Subcutaneous abdominal adipose tissue (tissue), 5 donors: ENCODE measurements around the gene MRPL28.
"Not testable (repeated sequence)": the region's sequence is repeated elsewhere in the genome, so short reads cannot be mapped to it uniquely, and the experiment has no call there.

Experiments
- H3K27ac ChIP-seq: one replicate; pipeline ENCODE4 v1.7.0; 2013; ENCODE audit warnings: low read depth, mild to moderate bottlenecking, inconsistent platforms, low read length, moderate library complexity
- H3K27me3 ChIP-seq, 5 donors: one replicate each; pipeline ENCODE4 v1.7.0; 2013; ENCODE audit warnings: low read length in 5 of 5, inconsistent platforms in 1 of 5; ENCODE audit not compliant: control insufficient read depth in 5 of 5, insufficient read depth in 4 of 5
- H3K36me3 ChIP-seq, 5 donors: one replicate each; pipeline ENCODE4 v1.7.0; 2013; ENCODE audit warnings: low read length in 5 of 5; ENCODE audit not compliant: control insufficient read depth in 5 of 5, insufficient read depth in 5 of 5
- H3K4me1 ChIP-seq, 5 donors: one replicate each; pipeline ENCODE4 v1.7.0; 2013; ENCODE audit warnings: low read length in 5 of 5, mild to moderate bottlenecking in 3 of 5, moderate library complexity in 1 of 5; ENCODE audit not compliant: control insufficient read depth in 5 of 5, insufficient read depth in 5 of 5
- H3K4me3 ChIP-seq, 5 donors: one replicate each; pipeline ENCODE4 v1.7.0; 2013; ENCODE audit warnings: low read length in 5 of 5, low read depth in 1 of 5
- H3K9ac ChIP-seq, 5 donors: one replicate each; pipeline ENCODE4 v1.7.0; 2013; ENCODE audit warnings: low read length in 5 of 5, mild to moderate bottlenecking in 4 of 5, moderate library complexity in 3 of 5
- H3K9me3 ChIP-seq, 5 donors: one replicate each; pipeline ENCODE4 v1.7.0; 2013; ENCODE audit warnings: low read length in 5 of 5; ENCODE audit not compliant: control insufficient read depth in 5 of 5
- donor health status: healthy.
- donor health status: healthy.
- donor health status: healthy.
- donor health status: healthy.
- donor health status: healthy.

MRPL28 gene

GRCh38 chr16:333406-334094 is 36.8 kb downstream of the MRPL28 start:
- Histone ChIP-seq H3K27me3 (no peaks in the 10 kb centered on the region), H3K36me3 (no peaks in the 10 kb centered on the region), H3K9ac (no peak overlapping the region), H3K4me3 (no peak overlapping the region), H3K9me3 (no peaks in the 10 kb centered on the region), H3K27ac (no peak overlapping the region), H3K4me1 (peaks cover 0 to 16% (median 8%) of the 10 kb centered on the region in 5 donors)

GRCh38 chr16:331181-331814 is 39.0 kb downstream of the MRPL28 start:
- not testable (repeated sequence) for H3K27ac ChIP-seq, H3K36me3 ChIP-seq, H3K9ac ChIP-seq, H3K9me3 ChIP-seq, H3K4me3 ChIP-seq, H3K27me3 ChIP-seq
- peaks cover 0 to 27% (median 21%) of the 10 kb centered on the region in 5 donors for H3K4me1 ChIP-seq

DNA sequence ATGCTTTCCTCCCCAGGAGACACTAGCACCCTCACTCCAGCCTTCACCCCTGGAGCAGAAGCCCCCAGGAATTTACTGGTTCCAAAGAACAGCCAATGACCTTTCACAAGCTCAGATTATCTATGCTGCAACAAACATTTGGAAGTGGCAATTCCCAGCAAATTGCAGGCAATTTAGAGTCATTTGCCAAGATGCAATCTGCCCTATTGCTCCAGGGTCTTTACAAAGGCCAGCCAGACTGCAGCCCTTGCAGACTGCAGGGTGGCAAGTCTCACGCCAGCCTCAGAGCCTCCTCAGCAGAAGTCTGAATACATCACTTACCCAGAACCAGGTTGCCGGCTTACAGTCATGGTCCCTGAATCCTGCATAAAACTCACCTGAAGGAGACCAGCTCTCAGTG is 39.6 kb downstream of the MRPL28 start:
- H3K27ac ChIP-seq: no peak overlapping the region
- H3K9ac ChIP-seq: peak overlapping the region in 1 of 5 donors; percentile 12
- no peaks in the 10 kb centered on the region for H3K27me3 ChIP-seq
- H3K4me3 ChIP-seq: no peak overlapping the region
- H3K36me3 ChIP-seq: no peaks in the 10 kb centered on the region
- H3K9me3 ChIP-seq: no peaks in the 10 kb centered on the region
- peaks cover 0 to 27% (median 21%) of the 10 kb centered on the region in 5 donors for H3K4me1 ChIP-seq

- Histone ChIP-seq H3K27ac (no peak overlapping the region), H3K9me3 (no peaks in the 10 kb centered on the region), H3K36me3 (peaks cover 0 to 8% (median 3%) of the 10 kb centered on the region in 5 donors), H3K9ac (no peak overlapping the region), H3K4me1 (peaks cover 0 to 34% (median 23%) of the 10 kb centered on the region in 5 donors), H3K4me3 (peak overlapping the region in 2 of 5 donors; percentile 35 to 49), H3K27me3 (no peaks in the 10 kb centered on the region)
Observed at GRCh38 chr16:325375-326145, 44.8 kb downstream of the MRPL28 start.

- Histone ChIP-seq H3K4me3 (peak overlapping the region in 2 of 5 donors; percentile 35 to 49), H3K9me3 (no peaks in the 10 kb centered on the region), H3K27ac (no peak overlapping the region), H3K9ac (peak overlapping the region in 1 of 5 donors; percentile 32), H3K27me3 (no peaks in the 10 kb centered on the region), H3K4me1 (peaks cover 0 to 30% (median 19%) of the 10 kb centered on the region in 5 donors), H3K36me3 (peaks cover 0 to 8% (median 3%) of the 10 kb centered on the region in 5 donors)
Observed at GRCh38 chr16:324451-325334, 45.6 kb downstream of the MRPL28 start.

GRCh38 chr16:324201-324450 is 46.2 kb downstream of the MRPL28 start:
- no peak overlapping the region for H3K27ac ChIP-seq
- H3K27me3 ChIP-seq: no peaks in the 10 kb centered on the region
- H3K9ac ChIP-seq: no peak overlapping the region
- no peaks in the 10 kb centered on the region for H3K9me3 ChIP-seq
- H3K4me1 ChIP-seq: peaks cover 0 to 30% (median 19%) of the 10 kb centered on the region in 5 donors
- H3K4me3 ChIP-seq: no peak overlapping the region
- H3K36me3 ChIP-seq: peaks cover 0 to 13% (median 8%) of the 10 kb centered on the region in 5 donors

- Histone ChIP-seq H3K27ac (no peak overlapping the region), H3K36me3 (peaks cover 0 to 22% (median 20%) of the 10 kb centered on the region in 5 donors), H3K9me3 (no peaks in the 10 kb centered on the region), H3K4me3 (no peak overlapping the region), H3K27me3 (no peaks in the 10 kb centered on the region), H3K9ac (no peak overlapping the region), H3K4me1 (peaks cover 0 to 25% (median 13%) of the 10 kb centered on the region in 5 donors)
Observed at GRCh38 chr16:322476-323143, 47.7 kb downstream of the MRPL28 start.

- Histone ChIP-seq H3K4me3 (no peak overlapping the region), H3K36me3 (peaks cover 0 to 24% (median 23%) of the 10 kb centered on the region in 5 donors), H3K4me1 (peaks cover 0 to 18% (median 7%) of the 10 kb centered on the region in 5 donors), H3K9me3 (no peaks in the 10 kb centered on the region), H3K27me3 (no peaks in the 10 kb centered on the region), H3K27ac (no peak overlapping the region), H3K9ac (no peak overlapping the region)
Observed at GRCh38 chr16:321532-321931, 48.8 kb downstream of the MRPL28 start.

GRCh38 chr16:320206-320605 is 50.1 kb downstream of the MRPL28 start:
- H3K4me1 ChIP-seq: peaks cover 0 to 11% (median under 1%) of the 10 kb centered on the region in 5 donors
- peaks cover 0 to 24% (median 23%) of the 10 kb centered on the region in 5 donors for H3K36me3 ChIP-seq
- no peaks in the 10 kb centered on the region for H3K9me3 ChIP-seq
- no peak overlapping the region for H3K27ac ChIP-seq
- no peak overlapping the region for H3K9ac ChIP-seq
- no peak overlapping the region for H3K4me3 ChIP-seq
- H3K27me3 ChIP-seq: no peaks in the 10 kb centered on the region
